GM12878 (cell line): ENCODE measurements around the gene RAD9A. TPM values are rescaled to one million over a fixed set of nuclear protein-coding genes. Genes with fewer than 3 reads are reported as not detected.
A peak's percentile ranks its signal among the peaks of the same experiment; 100 is the strongest.

Experiments
- ATAC-seq: fragments of 200-7000 bp; cut with Tn5 transposase; 3 replicates; pipeline ENCODE4 v1.9.1; 2020; ENCODE audit warnings: mild to moderate bottlenecking, moderate library complexity
- BruUV-seq: library from RNA; stranded (reverse); fragments of 400-500 nt; replicated peaks from 2 replicates; lab custom pipeline; 2021; lab: Mats Ljungman, UMichigan
- CTCF ChIA-PET: fragments of 300-600 bp; sonication (Branson Sonifier 250); formaldehyde crosslinking; extraction: SDS; loops from one replicate; lab custom pipeline; 2021; ENCODE audit warnings: inconsistent platforms; lab: Yijun Ruan, JAX
- POLR2A ChIA-PET: fragments of 350-600 bp; formaldehyde crosslinking; extraction: SDS; loops from one replicate; lab custom pipeline; 2021; ENCODE audit warnings: inconsistent platforms; lab: Charles Lee
- RAD21 ChIA-PET: fragments of 300-600 bp; sonication (Branson Sonifier 250); formaldehyde crosslinking; loops from one replicate; lab custom pipeline; 2023; ENCODE audit warnings: antibody characterized with exemption; ENCODE audit not compliant: unreplicated experiment; lab: Charles Lee
- SMC1A ChIA-PET: fragments of 300-600 bp; sonication (Branson Sonifier 250); formaldehyde crosslinking; loops from one replicate; lab custom pipeline; 2023; ENCODE audit not compliant: unreplicated experiment, uncharacterized antibody; lab: Charles Lee
- DNase-seq: peaks from one replicate; pipeline ENCODE4 v3.0.0-alpha.2; 2011; ENCODE audit warnings: low read depth, low spot score
- FAIRE-seq: peaks from 3 replicates; lab custom pipeline; 2011; peaks lifted over from hg19 to GRCh38; lab: Jason Lieb, UNC
- H2AFZ ChIP-seq: 2 replicates; pipeline ENCODE4 v1.6.0; 2011; ENCODE audit warnings: low read depth, low read length, control low read depth; ENCODE audit not compliant: control insufficient read depth
- H3K27ac ChIP-seq: 2 replicates; pipeline ENCODE4 v1.5.1; 2011; ENCODE audit warnings: control low read depth; ENCODE audit not compliant: control insufficient read depth, insufficient read depth
- H3K27me3 ChIP-seq, 2 experiments: replicated peaks in 1 of 2; 2 replicates each; pipeline versions ENCODE4 v1.6.0 to v1.6.1; 2011; ENCODE audit warnings: low read length in 1 of 2; ENCODE audit not compliant: control insufficient read depth in 2 of 2, insufficient read depth in 2 of 2
- H3K36me3 ChIP-seq, 2 experiments: 2 replicates each; pipeline ENCODE4 v1.5.1; 2011; ENCODE audit warnings: low read length in 1 of 2; ENCODE audit not compliant: control insufficient read depth in 2 of 2, insufficient read depth in 2 of 2
- H3K4me1 ChIP-seq: 2 replicates; pipeline ENCODE4 v1.6.1; 2011; ENCODE audit warnings: mild to moderate bottlenecking, low read length, moderate library complexity, mixed read lengths; ENCODE audit not compliant: control insufficient read depth, insufficient read depth
- H3K4me2 ChIP-seq: 2 replicates; pipeline ENCODE4 v1.6.0; 2011; ENCODE audit warnings: control low read depth; ENCODE audit not compliant: control insufficient read depth, insufficient read depth
- H3K4me3 ChIP-seq: fragments of 200-600 bp; sonication (generic); 2 replicates; pipeline ENCODE4 v1.5.1; 2016
- H3K79me2 ChIP-seq: 2 replicates; pipeline ENCODE4 v1.6.0; 2011; ENCODE audit warnings: low read length; ENCODE audit not compliant: control insufficient read depth, insufficient read depth
- H3K9ac ChIP-seq: 2 replicates; pipeline ENCODE4 v1.8.0; 2011; ENCODE audit warnings: low read length, control low read depth, mixed read lengths; ENCODE audit not compliant: control insufficient read depth, insufficient read depth
- H3K9me3 ChIP-seq: replicated peaks from 3 replicates; pipeline ENCODE4 v1.5.1; 2011; ENCODE audit warnings: mild to moderate bottlenecking, low read length; ENCODE audit not compliant: control insufficient read depth, insufficient read depth
- H4K20me1 ChIP-seq: 2 replicates; pipeline ENCODE4 v1.6.0; 2011; ENCODE audit not compliant: control insufficient read depth, insufficient read depth
- ATF3 ChIP-seq: IDR thresholded peaks from 2 replicates; pipeline ENCODE4 v1.6.1; 2011; ENCODE audit warnings: low read depth, mild to moderate bottlenecking, low read length, moderate library complexity, borderline replicate concordance; ENCODE audit errors: extremely low read depth
- ATF7 ChIP-seq: fragments of 450-650 bp; IDR thresholded peaks from 2 replicates; pipeline ENCODE4 v1.6.1; 2016; ENCODE audit warnings: low read depth, mild to moderate bottlenecking
- BMI1 ChIP-seq: fragments of 450-650 bp; IDR thresholded peaks from 2 replicates; pipeline ENCODE4 v1.6.1; 2016; ENCODE audit warnings: mild to moderate bottlenecking, moderate library complexity, borderline replicate concordance
- IRF5 ChIP-seq: fragments of 450-650 bp; IDR thresholded peaks from 2 replicates; pipeline ENCODE4 v1.6.1; 2017; ENCODE audit warnings: borderline replicate concordance
- KDM1A ChIP-seq: fragments of 200-600 bp; sonication (generic); IDR thresholded peaks from 2 replicates; pipeline ENCODE4 v1.6.1; 2016; ENCODE audit warnings: borderline replicate concordance
- MEF2B ChIP-seq: fragments of 450-650 bp; IDR thresholded peaks from 2 replicates; pipeline ENCODE4 v1.6.1; 2018; ENCODE audit warnings: mild to moderate bottlenecking, moderate library complexity; ENCODE audit not compliant: partially characterized antibody, poor library complexity, severe bottlenecking
- MTA3 ChIP-seq: IDR thresholded peaks from 2 replicates; pipeline ENCODE4 v1.6.1; 2012; ENCODE audit warnings: low read length, inconsistent platforms, borderline replicate concordance
- NR2C2 ChIP-seq: IDR thresholded peaks from 2 replicates; pipeline ENCODE4 v1.6.1; 2011; ENCODE audit warnings: borderline replicate concordance, low read depth; ENCODE audit not compliant: control insufficient read depth, insufficient read length
- POLR2AphosphoS5 ChIP-seq: IDR thresholded peaks from 2 replicates; pipeline ENCODE4 v1.6.1; 2011; ENCODE audit warnings: mild to moderate bottlenecking, low read length, inconsistent platforms
- POU2F2 ChIP-seq: IDR thresholded peaks from 3 replicates; pipeline ENCODE4 v1.6.1; 2011; ENCODE audit warnings: low read depth, mild to moderate bottlenecking, low read length, borderline replicate concordance
- RFX5 ChIP-seq: IDR thresholded peaks from 2 replicates; pipeline ENCODE4 v1.6.1; 2011; ENCODE audit warnings: low read depth, low read length, improper control_type of control experiment
- RUNX3 ChIP-seq: IDR thresholded peaks from 2 replicates; pipeline ENCODE4 v1.6.1; 2012; ENCODE audit warnings: low read length, inconsistent platforms
- SP1 ChIP-seq: IDR thresholded peaks from one replicate; pipeline ENCODE4 v1.6.1; 2011; ENCODE audit warnings: low read depth, low read length
- STAT1 ChIP-seq: fragments of 450-650 bp; conservative IDR thresholded peaks from 2 replicates; pipeline ENCODE4 v1.6.1; 2014; ENCODE audit warnings: antibody characterized with exemption, mild to moderate bottlenecking
- SUZ12 ChIP-seq: fragments of 200-600 bp; sonication (generic); IDR thresholded peaks from one replicate; pipeline ENCODE4 v1.6.1; 2018; ENCODE audit warnings: antibody characterized with exemption, mild to moderate bottlenecking; ENCODE audit not compliant: unreplicated experiment
- TCF12 ChIP-seq: IDR thresholded peaks from 2 replicates; pipeline ENCODE4 v1.6.1; 2011; ENCODE audit warnings: low read depth, mild to moderate bottlenecking, low read length
- ZNF384 ChIP-seq: IDR thresholded peaks from 2 replicates; pipeline ENCODE4 v1.6.1; 2012; ENCODE audit warnings: low read depth, mild to moderate bottlenecking, low read length, improper control_type of control experiment, borderline replicate concordance
- ZNF687 ChIP-seq: fragments of 450-650 bp; IDR thresholded peaks from 2 replicates; pipeline ENCODE4 v1.6.1; 2017; ENCODE audit warnings: mild to moderate bottlenecking, moderate library complexity
- WGBS: methylation state at CpG from one replicate; pipeline ENCODE4 v1.1.6; 2016; ENCODE audit warnings: low lambda C conversion rate; ENCODE audit not compliant: insufficient replicate concordance, insufficient coverage; ENCODE audit errors: missing lambda C conversion rate; 5-methylcytosine and 5-hydroxymethylcytosine counted together
- in situ Hi-C: fragments of 300-500 bp; cut with MboI; formaldehyde crosslinking; loops from 9 replicates; pipeline ENCODE4 v1.14.3; 2018; ENCODE audit warnings: mixed read lengths
- intact Hi-C: fragments of 100-400 bp; cut with micrococcal nuclease; formaldehyde crosslinking; loops from one replicate; pipeline ENCODE4 v1.14.2; 2022; ENCODE audit not compliant: unreplicated experiment
- polyA plus RNA-seq, 11 experiments: library from polyadenylated mRNA; depleted of rRNA in 4 of 11; unstranded in 6 of 11; stranded (reverse) in 5 of 11; fragments of >200 nt; fragmentation: Nextera tagmentation in 4 of 11; fragmentation: Illumina TruSeq in 1 of 11; extraction: Ambion mirVana in 4 of 11; extraction: Trizol in 1 of 11; gene quantifications; 1 replicate in 1 of 11; 2 replicates in 10 of 11; pipeline versions ENCODE4 v1.2.1 to v1.2.3, GENCODE V29; 2011 to 2016; ENCODE audit warnings: inconsistent platforms in 2 of 11, missing spikeins in 2 of 11, low read depth in 1 of 11
- total RNA-seq, 4 experiments: library from RNA; depleted of rRNA in 3 of 4; stranded (reverse); fragments of >200 nt in 3 of 4; fragmentation: Illumina TruSeq in 1 of 4; extraction: Trizol in 1 of 4; gene quantifications; 2 replicates each; pipeline versions ENCODE4 v1.2.1 to v1.2.3, GENCODE V29; 2013 to 2021

The RAD9A gene
- total and polyA plus RNA-seq, 10 of the 15 experiments (the other 5 are each of a cell fraction or from before 2014, with no cell fraction given): 1.1 to 36.2 (median 19.8) TPM

- peaks cover 2% of the 10 kb centered on the region; the same call in 1 of the 2 replicates for H3K4me1 ChIP-seq
- no peak for TF ChIP-seq RFX5
- no peak for TF ChIP-seq ZNF384
- TF ChIP-seq TCF12: peak; percentile 91
- no peak for TF ChIP-seq MEF2B
- TF ChIP-seq NR2C2: no peak
- TF ChIP-seq KDM1A: no peak
- TF ChIP-seq STAT1: no peak
- TF ChIP-seq IRF5: no peak
- no peak for TF ChIP-seq SUZ12
- no peak for TF ChIP-seq MTA3
- no peak for TF ChIP-seq ATF3
- no peak; the same call in 1 of the 2 replicates for TF ChIP-seq RUNX3
- TF ChIP-seq BMI1: no peak
- TF ChIP-seq POU2F2: no peak
- TF ChIP-seq POLR2AphosphoS5: no peak
- peak; percentile 90 for TF ChIP-seq ZNF687
- no peak for TF ChIP-seq ATF7
- TF ChIP-seq SP1: peak; percentile 15
Observed at GRCh38 chr11:67420646-67421429, 29.1 kb downstream of the RAD9A start.

More at GRCh38 chr11:67420646-67421429, 29.1 kb downstream of the RAD9A start:
- Histone ChIP-seq H3K27me3 (peaks cover 0 to 3% of the 10 kb centered on the region in 2 experiments; a peak in 2 of 4 replicates), H4K20me1 (no peaks in the 10 kb centered on the region), H3K36me3 (no peaks in the 10 kb centered on the region), H3K4me2 (peak overlapping the region; percentile 91), H3K4me3 (peak overlapping the region; percentile 71), H3K79me2 (no peaks in the 10 kb centered on the region), H3K9ac (peak overlapping the region; percentile 21; the same call in 1 of the 2 replicates), H3K27ac (no peak overlapping the region; the same call in 1 of the 2 replicates), H3K9me3 (no peaks in the 10 kb centered on the region), H2AFZ (peak overlapping the region; percentile 76)
- ChIA-PET RAD21 (interaction anchor here (0.9 to 2.4 kb wide), 6 partner anchors 15 to 67 kb away, joined by 3 to 8 read pairs (median 4); partner anchors contain the start of genes POLD4, PPP1CA and RAD9A), SMC1A (interaction anchor here (0.6 to 1.5 kb wide), 7 partner anchors 8 to 69 kb away, joined by 3 to 7 read pairs (median 3); partner anchors contain the start of gene TBC1D10C), CTCF (interaction anchor here (1.1 to 1.5 kb wide), 2 partner anchors 14 to 16 kb away, joined by 4 to 5 read pairs; partner anchors contain the start of gene PTPRCAP), POLR2A (interaction anchor here (0.5 to 3.9 kb wide), 12 partner anchors 11 to 676 kb away, joined by 3 to 28 read pairs (median 5); partner anchors contain the start of genes PPP1CA, PTPRCAP and TBC1D10C)
- no TSS peak for BruUV-seq
- peak; percentile 75 for FAIRE-seq
- WGBS: 2% methylated on average over 47 of the region's 97 CpGs
- peak; percentile 94 for ATAC-seq
- intact Hi-C loops: no loop called here
- in situ Hi-C loops: no loop called here
- DNase-seq: no peak
